ENCODE data around the gene EIF2B1. TPM values are rescaled to one million over a fixed set of nuclear protein-coding genes. Genes with fewer than 3 reads are reported as not detected.
"Not testable (repeated sequence)": the region's sequence is repeated elsewhere in the genome, so short reads cannot be mapped to it uniquely, and the experiment has no call there.

Gene EIF2B1
- total RNA-seq, 1 donor from 2014 or later, result 45.8 TPM

GRCh38 chr12:123580772-123581171, 52.7 kb downstream of the EIF2B1 start:
- Mint-ChIP-seq H3K9me3 (ENCODE audit: unreplicated experiment) (no peaks in the 10 kb centered on the region), H3K27me3 (ENCODE audit: unreplicated experiment) (no peaks in the 10 kb centered on the region), H3K27ac (ENCODE audit: unreplicated experiment) (no peak overlapping the region), H3K4me1 (ENCODE audit: unreplicated experiment) (peaks cover 22% of the 10 kb centered on the region), H3K36me3 (ENCODE audit: unreplicated experiment) (peaks cover 6% of the 10 kb centered on the region), H3K4me3 (ENCODE audit: unreplicated experiment) (no peak overlapping the region)
- DNase-seq (ENCODE audit: extremely low spot score, unreplicated experiment), result no peak
- TF ChIP-seq CTCF (IDR thresholded peaks at IDR 0.05), result no peak

GRCh38 chr12:123578829-123579228, 54.7 kb downstream of the EIF2B1 start:
- not testable (repeated sequence) for H3K36me3 Mint-ChIP-seq (ENCODE audit: unreplicated experiment); H3K27me3 Mint-ChIP-seq (ENCODE audit: unreplicated experiment); H3K27ac Mint-ChIP-seq (ENCODE audit: unreplicated experiment); H3K9me3 Mint-ChIP-seq (ENCODE audit: unreplicated experiment); H3K4me3 Mint-ChIP-seq (ENCODE audit: unreplicated experiment); DNase-seq (ENCODE audit: extremely low spot score, unreplicated experiment)
- peaks cover 14% of the 10 kb centered on the region for H3K4me1 Mint-ChIP-seq (ENCODE audit: unreplicated experiment)

- Mint-ChIP-seq H3K27me3 (ENCODE audit: unreplicated experiment) (no peaks in the 10 kb centered on the region), H3K4me3 (ENCODE audit: unreplicated experiment) (no peak overlapping the region), H3K9me3 (ENCODE audit: unreplicated experiment) (no peaks in the 10 kb centered on the region), H3K36me3 (ENCODE audit: unreplicated experiment) (peaks cover 6% of the 10 kb centered on the region), H3K27ac (ENCODE audit: unreplicated experiment) (no peak overlapping the region), H3K4me1 (ENCODE audit: unreplicated experiment) (peaks cover 14% of the 10 kb centered on the region)
- no peak for DNase-seq (ENCODE audit: extremely low spot score, unreplicated experiment)
- TF ChIP-seq CTCF (IDR thresholded peaks at IDR 0.05), result no peak
These were observed 55.2 kb downstream of the EIF2B1 start for GRCh38 chr12:123578243-123578642.

GRCh38 chr12:123576611-123577010, 56.9 kb downstream of the EIF2B1 start:
- H3K4me3 Mint-ChIP-seq (ENCODE audit: unreplicated experiment), result no peak overlapping the region
- TF ChIP-seq CTCF (IDR thresholded peaks at IDR 0.05), result no peak

GRCh38 chr12:123573870-123574269, 59.6 kb downstream of the EIF2B1 start:
- Mint-ChIP-seq H3K27me3 (ENCODE audit: unreplicated experiment) (no peaks in the 10 kb centered on the region), H3K4me1 (ENCODE audit: unreplicated experiment) (peaks cover 9% of the 10 kb centered on the region), H3K36me3 (ENCODE audit: unreplicated experiment) (peaks cover 6% of the 10 kb centered on the region), H3K4me3 (ENCODE audit: unreplicated experiment) (no peak overlapping the region), H3K27ac (ENCODE audit: unreplicated experiment) (no peak overlapping the region), H3K9me3 (ENCODE audit: unreplicated experiment) (no peaks in the 10 kb centered on the region)
- no peak for DNase-seq (ENCODE audit: extremely low spot score, unreplicated experiment)
- TF ChIP-seq CTCF (IDR thresholded peaks at IDR 0.05), result no peak

More at GRCh38 chr12:123576611-123577010, 56.9 kb downstream of the EIF2B1 start:
- Mint-ChIP-seq H3K36me3 (ENCODE audit: unreplicated experiment) (peaks cover 6% of the 10 kb centered on the region), H3K9me3 (ENCODE audit: unreplicated experiment) (no peaks in the 10 kb centered on the region), H3K27ac (ENCODE audit: unreplicated experiment) (no peak overlapping the region), H3K27me3 (ENCODE audit: unreplicated experiment) (no peaks in the 10 kb centered on the region), H3K4me1 (ENCODE audit: unreplicated experiment) (peaks cover 3% of the 10 kb centered on the region)
- no peak for DNase-seq (ENCODE audit: extremely low spot score, unreplicated experiment)

GRCh38 chr12:123572391-123572790, 61.1 kb downstream of the EIF2B1 start:
- Mint-ChIP-seq H3K36me3 (ENCODE audit: unreplicated experiment) (peaks cover 4% of the 10 kb centered on the region), H3K27me3 (ENCODE audit: unreplicated experiment) (no peaks in the 10 kb centered on the region), H3K4me1 (ENCODE audit: unreplicated experiment) (peaks cover 9% of the 10 kb centered on the region), H3K27ac (ENCODE audit: unreplicated experiment) (no peak overlapping the region), H3K9me3 (ENCODE audit: unreplicated experiment) (no peaks in the 10 kb centered on the region), H3K4me3 (ENCODE audit: unreplicated experiment) (no peak overlapping the region)
- no peak for DNase-seq (ENCODE audit: extremely low spot score, unreplicated experiment)
- no peak for TF ChIP-seq CTCF (IDR thresholded peaks at IDR 0.05)
